22Rv1 (cell line): ENCODE measurements around the gene ARHGAP9.

Experiments used
- ZFX ChIP-seq: fragments of 450-650 bp; IDR thresholded peaks from 2 replicates; pipeline ENCODE4 v1.6.1; 2017; ENCODE audit warnings: antibody characterized with exemption, borderline replicate concordance
- TF ChIP-seq, protein P1 (sequence below): fragments of 450-650 bp; IDR thresholded peaks from 2 replicates; pipeline ENCODE4 v1.5.1; 2017; ENCODE audit warnings: mild to moderate bottlenecking

DNA sequence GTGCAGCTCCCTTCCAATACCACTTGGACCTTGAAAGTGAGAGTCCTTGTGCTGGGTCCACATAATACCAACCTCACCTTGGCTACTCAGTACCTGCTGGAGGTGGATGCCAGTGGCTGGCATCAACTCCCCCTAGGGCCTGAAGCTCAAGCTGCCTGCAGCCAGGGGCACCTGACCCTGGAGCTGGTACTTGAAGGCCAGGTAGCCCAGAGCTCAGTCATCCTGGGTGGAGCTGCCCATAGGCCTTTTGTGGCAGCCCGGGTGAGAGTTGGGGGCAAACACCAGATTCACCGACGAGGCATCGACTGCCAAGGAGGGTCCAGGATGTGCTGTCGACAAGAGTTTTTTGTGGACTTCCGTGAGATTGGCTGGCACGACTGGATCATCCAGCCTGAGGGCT, 30.3 kb downstream of the ARHGAP9 start:
- TF ChIP-seq, protein P1, sequence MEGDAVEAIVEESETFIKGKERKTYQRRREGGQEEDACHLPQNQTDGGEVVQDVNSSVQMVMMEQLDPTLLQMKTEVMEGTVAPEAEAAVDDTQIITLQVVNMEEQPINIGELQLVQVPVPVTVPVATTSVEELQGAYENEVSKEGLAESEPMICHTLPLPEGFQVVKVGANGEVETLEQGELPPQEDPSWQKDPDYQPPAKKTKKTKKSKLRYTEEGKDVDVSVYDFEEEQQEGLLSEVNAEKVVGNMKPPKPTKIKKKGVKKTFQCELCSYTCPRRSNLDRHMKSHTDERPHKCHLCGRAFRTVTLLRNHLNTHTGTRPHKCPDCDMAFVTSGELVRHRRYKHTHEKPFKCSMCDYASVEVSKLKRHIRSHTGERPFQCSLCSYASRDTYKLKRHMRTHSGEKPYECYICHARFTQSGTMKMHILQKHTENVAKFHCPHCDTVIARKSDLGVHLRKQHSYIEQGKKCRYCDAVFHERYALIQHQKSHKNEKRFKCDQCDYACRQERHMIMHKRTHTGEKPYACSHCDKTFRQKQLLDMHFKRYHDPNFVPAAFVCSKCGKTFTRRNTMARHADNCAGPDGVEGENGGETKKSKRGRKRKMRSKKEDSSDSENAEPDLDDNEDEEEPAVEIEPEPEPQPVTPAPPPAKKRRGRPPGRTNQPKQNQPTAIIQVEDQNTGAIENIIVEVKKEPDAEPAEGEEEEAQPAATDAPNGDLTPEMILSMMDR: no peak
- TF ChIP-seq ZFX: no peak
